Body of pancreas (tissue), 4 donors: ENCODE data around the gene DNASE1L2. TPM values are rescaled to one million over a fixed set of nuclear protein-coding genes. Genes with fewer than 3 reads are reported as not detected.
A peak's percentile ranks its signal among the peaks of the same experiment; 100 is the strongest.

Source experiments
- ATAC-seq: fragments of 150-250 bp; one replicate; pipeline ENCODE4 v1.9.1; 2016
- DNase-seq, 4 donors: peaks; one replicate each; pipeline ENCODE4 v3.0.0-alpha.2; 2019
- H3K27ac ChIP-seq, 4 donors: fragments of 200-600 bp; sonication (generic); 1 replicate in 3 of 4; 2 replicates in 1 of 4; pipeline versions ENCODE4 v1.5.1 to v1.6.1; 2016 to 2019; ENCODE audit warnings: mild to moderate bottlenecking in 1 of 4, mixed read lengths in 1 of 4, moderate library complexity in 1 of 4
- H3K27me3 ChIP-seq, 2 donors: fragments of 200-600 bp; sonication (generic); one replicate each; pipeline ENCODE4 v1.6.0; 2016; ENCODE audit warnings: mild to moderate bottlenecking in 1 of 2
- H3K36me3 ChIP-seq, 2 donors: fragments of 200-600 bp; sonication (generic); replicated peaks in 1 of 2; 2 replicates each; pipeline ENCODE4 v1.5.1; 2016; ENCODE audit warnings: low read depth in 2 of 2; ENCODE audit not compliant: insufficient read depth in 1 of 2
- H3K4me1 ChIP-seq: fragments of 200-600 bp; sonication (generic); one replicate; pipeline ENCODE4 v1.6.0; 2016
- H3K4me3 ChIP-seq, 2 donors: fragments of 200-600 bp; sonication (generic); 1 replicate in 1 of 2; 2 replicates in 1 of 2; pipeline ENCODE4 v1.5.1; 2016 to 2019
- H3K9me3 ChIP-seq, 3 donors: fragments of 200-600 bp; sonication (generic); 1 replicate in 2 of 3; 2 replicates in 1 of 3; pipeline ENCODE4 v1.5.1; 2016
- CTCF ChIP-seq, 7 experiments: fragments of 450-650 bp in 4 of 7; fragments of 200-600 bp in 3 of 7; sonication (generic) in 3 of 7; IDR thresholded peaks; one replicate each; pipeline ENCODE4 v1.5.1; 2016 to 2019; ENCODE audit warnings: antibody characterized with exemption in 7 of 7
- POLR2A ChIP-seq, 3 donors: fragments of 450-650 bp; IDR thresholded peaks; one replicate each; pipeline ENCODE4 v1.6.1; 2016; ENCODE audit warnings: antibody characterized with exemption in 3 of 3, mild to moderate bottlenecking in 2 of 3
- WGBS, 2 donors: methylation state at CpG; one replicate each; pipeline ENCODE4 v1.1.5; 2017; 5-methylcytosine and 5-hydroxymethylcytosine counted together
- intact Hi-C: fragments of 100-400 bp; cut with DNase I; formaldehyde crosslinking; loops from one replicate; pipeline ENCODE4 v1.15.1; 2023
- total RNA-seq, 2 donors: library from RNA; depleted of rRNA; stranded (reverse); fragments of >200 nt; gene quantifications; one replicate each; pipeline ENCODE4 v1.1.0, GENCODE V29; 2016

Gene DNASE1L2
- total RNA-seq, 2 donors from 2014 or later = 1.3 TPM; not detected in 1

GRCh38 chr16:2196981-2197511 is 39.2 kb upstream of the DNASE1L2 start:
- DNase-seq = no peak
- Histone ChIP-seq H3K4me1 (peaks cover 13% of the 10 kb centered on the region), H3K9me3 (no peaks in the 10 kb centered on the region), H3K27me3 (no peaks in the 10 kb centered on the region), H3K4me3 (no peak overlapping the region), H3K36me3 (no peaks in the 10 kb centered on the region), H3K27ac (no peak overlapping the region)
- ATAC-seq = peak; percentile 2
- intact Hi-C loops = no loop called here
- TF ChIP-seq CTCF (IDR thresholded peaks at IDR 0.05) (no peak), POLR2A (IDR thresholded peaks at IDR 0.05) (no peak)
- whole genome bisulfite sequencing, 2 donors = 41 to 65% methylated on average over 8 to 25 of the region's 32 CpGs

- no peaks in the 10 kb centered on the region for H3K27me3 ChIP-seq
- ATAC-seq (no peak), DNase-seq (no peak)
- WGBS, 2 donors = 76 to 77% methylated on average over 6 of the region's 6 CpGs
- H3K4me3 ChIP-seq = no peak overlapping the region
- H3K4me1 ChIP-seq = peaks cover 13% of the 10 kb centered on the region
- TF ChIP-seq CTCF (IDR thresholded peaks at IDR 0.05) (no peak), POLR2A (IDR thresholded peaks at IDR 0.05) (no peak)
- no peaks in the 10 kb centered on the region for H3K36me3 ChIP-seq
- intact Hi-C loops = no loop called here
- no peaks in the 10 kb centered on the region for H3K9me3 ChIP-seq
- H3K27ac ChIP-seq = no peak overlapping the region
Observed at GRCh38 chr16:2197765-2198164, 38.5 kb upstream of the DNASE1L2 start.

DNA sequence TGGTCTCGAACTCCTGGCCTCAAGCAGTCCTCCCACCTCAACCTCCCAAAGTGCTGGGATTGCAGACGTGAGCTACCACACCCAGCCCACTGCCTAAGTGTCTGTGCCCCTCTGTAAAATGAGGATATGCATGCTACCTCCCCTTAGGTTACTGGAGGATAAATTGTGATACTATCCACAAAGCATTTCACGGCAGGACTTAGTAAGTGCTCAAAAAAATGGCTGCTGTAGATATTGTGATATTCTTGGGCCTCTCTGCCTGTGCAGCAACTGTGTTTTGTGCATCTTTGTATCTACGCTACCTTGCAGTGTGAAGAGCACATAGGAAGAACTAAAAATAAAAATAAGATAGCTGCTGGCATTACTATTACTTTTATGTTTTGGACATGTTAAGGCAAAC is 38.0 kb upstream of the DNASE1L2 start:
- WGBS, 2 donors = 62 to 64% methylated on average over 4 of the region's 4 CpGs
- intact Hi-C loops = no loop called here
- ATAC-seq = no peak

GRCh38 chr16:2199095-2199494 is 37.1 kb upstream of the DNASE1L2 start:
- Histone ChIP-seq H3K9me3 (no peaks in the 10 kb centered on the region), H3K36me3 (no peaks in the 10 kb centered on the region), H3K27me3 (no peaks in the 10 kb centered on the region), H3K27ac (no peak overlapping the region), H3K4me3 (no peak overlapping the region), H3K4me1 (peaks cover 13% of the 10 kb centered on the region)
- intact Hi-C loops = no loop called here
- no peak for ATAC-seq
- no peak for DNase-seq
- 72 to 81% methylated on average over 3 to 5 of the region's 5 CpGs for WGBS, 2 donors
- TF ChIP-seq CTCF (IDR thresholded peaks at IDR 0.05) (no peak), POLR2A (IDR thresholded peaks at IDR 0.05) (no peak)

More for the DNA sequence above, 38.0 kb upstream of the DNASE1L2 start:
- no peak overlapping the region for H3K4me3 ChIP-seq
- no peak for DNase-seq
- H3K4me1 ChIP-seq = peaks cover 13% of the 10 kb centered on the region
- H3K9me3 ChIP-seq = no peaks in the 10 kb centered on the region
- no peaks in the 10 kb centered on the region for H3K36me3 ChIP-seq
- no peaks in the 10 kb centered on the region for H3K27me3 ChIP-seq
- TF ChIP-seq POLR2A (IDR thresholded peaks at IDR 0.05) (no peak), CTCF (IDR thresholded peaks at IDR 0.05) (no peak)
- no peak overlapping the region for H3K27ac ChIP-seq

GRCh38 chr16:2199621-2200139 is 36.6 kb upstream of the DNASE1L2 start:
- Histone ChIP-seq H3K4me3 (no peak overlapping the region), H3K9me3 (no peaks in the 10 kb centered on the region), H3K27ac (no peak overlapping the region), H3K4me1 (peaks cover 17% of the 10 kb centered on the region), H3K27me3 (no peaks in the 10 kb centered on the region), H3K36me3 (no peaks in the 10 kb centered on the region)
- intact Hi-C loops = no loop called here
- TF ChIP-seq POLR2A (IDR thresholded peaks at IDR 0.05) (no peak), CTCF (IDR thresholded peaks at IDR 0.05) (no peak)
- DNase-seq (no peak), ATAC-seq (no peak)
- 73 to 85% methylated on average over 6 to 14 of the region's 14 CpGs for WGBS, 2 donors
